Ishikawa (cell line): ENCODE measurements around the gene POLN.

Experiments
- CEBPB ChIP-seq: IDR thresholded peaks from 2 replicates; pipeline ENCODE4 v1.6.1; 2012
- CREB1 ChIP-seq: IDR thresholded peaks from 2 replicates; pipeline ENCODE4 v1.6.1; 2012; ENCODE audit warnings: low read depth
- EGR1 ChIP-seq: IDR thresholded peaks from 2 replicates; pipeline ENCODE4 v1.6.1; 2012
- EP300 ChIP-seq: IDR thresholded peaks from 2 replicates; pipeline ENCODE4 v1.6.1; 2012; ENCODE audit warnings: borderline replicate concordance
- FOXM1 ChIP-seq: IDR thresholded peaks from 2 replicates; pipeline ENCODE4 v1.6.1; 2012; ENCODE audit warnings: low read depth, borderline replicate concordance
- NFIC ChIP-seq: IDR thresholded peaks from 2 replicates; pipeline ENCODE4 v1.6.1; 2012
- RAD21 ChIP-seq: IDR thresholded peaks from 2 replicates; pipeline ENCODE4 v1.6.1; 2012; ENCODE audit warnings: low read depth
- TAF1 ChIP-seq: IDR thresholded peaks from 2 replicates; pipeline ENCODE4 v1.6.1; 2012; ENCODE audit warnings: low read depth, mild to moderate bottlenecking
- TCF12 ChIP-seq: IDR thresholded peaks from 2 replicates; pipeline ENCODE4 v1.6.1; 2012; ENCODE audit warnings: low read depth
- TEAD4 ChIP-seq: IDR thresholded peaks from 2 replicates; pipeline ENCODE4 v1.6.1; 2012
- YY1 ChIP-seq: IDR thresholded peaks from 2 replicates; pipeline ENCODE4 v1.6.1; 2012; ENCODE audit warnings: low read depth
- ZBTB7A ChIP-seq: IDR thresholded peaks from 2 replicates; pipeline ENCODE4 v1.6.1; 2012; ENCODE audit warnings: low read depth
- TF ChIP-seq, protein P1 (sequence below): IDR thresholded peaks from 2 replicates; pipeline ENCODE4 v1.6.1; 2012; ENCODE audit warnings: low read depth, mild to moderate bottlenecking
- TF ChIP-seq, protein P2 (sequence below): IDR thresholded peaks from 2 replicates; pipeline ENCODE4 v1.6.1; 2012
- TF ChIP-seq, protein P3 (sequence below): IDR thresholded peaks from 2 replicates; pipeline ENCODE4 v1.6.1; 2012

POLN gene

DNA sequence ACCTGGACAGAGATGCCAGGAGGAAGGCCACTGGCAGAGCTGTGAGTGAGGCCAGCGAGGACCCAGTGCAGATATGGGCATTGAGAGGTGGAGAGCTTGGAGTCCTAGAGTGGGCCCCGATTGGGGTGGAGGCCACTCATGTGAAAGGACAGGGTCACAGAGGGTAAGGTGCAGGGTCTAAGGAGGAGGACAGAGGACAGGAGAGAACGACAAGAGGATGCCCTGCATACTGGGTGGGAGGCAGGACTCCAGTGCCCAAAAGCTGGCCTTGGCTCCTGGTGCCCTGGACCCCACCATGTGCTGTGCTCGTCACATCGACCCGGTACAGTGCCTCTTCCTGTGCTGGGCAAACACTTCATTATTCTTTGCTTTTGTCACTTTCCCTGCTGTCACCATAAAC is 116.1 kb downstream of the POLN start:
- TF ChIP-seq NFIC (no peak), TAF1 (no peak), FOXM1 (no peak), CREB1 (no peak)
- TF ChIP-seq, protein P1, sequence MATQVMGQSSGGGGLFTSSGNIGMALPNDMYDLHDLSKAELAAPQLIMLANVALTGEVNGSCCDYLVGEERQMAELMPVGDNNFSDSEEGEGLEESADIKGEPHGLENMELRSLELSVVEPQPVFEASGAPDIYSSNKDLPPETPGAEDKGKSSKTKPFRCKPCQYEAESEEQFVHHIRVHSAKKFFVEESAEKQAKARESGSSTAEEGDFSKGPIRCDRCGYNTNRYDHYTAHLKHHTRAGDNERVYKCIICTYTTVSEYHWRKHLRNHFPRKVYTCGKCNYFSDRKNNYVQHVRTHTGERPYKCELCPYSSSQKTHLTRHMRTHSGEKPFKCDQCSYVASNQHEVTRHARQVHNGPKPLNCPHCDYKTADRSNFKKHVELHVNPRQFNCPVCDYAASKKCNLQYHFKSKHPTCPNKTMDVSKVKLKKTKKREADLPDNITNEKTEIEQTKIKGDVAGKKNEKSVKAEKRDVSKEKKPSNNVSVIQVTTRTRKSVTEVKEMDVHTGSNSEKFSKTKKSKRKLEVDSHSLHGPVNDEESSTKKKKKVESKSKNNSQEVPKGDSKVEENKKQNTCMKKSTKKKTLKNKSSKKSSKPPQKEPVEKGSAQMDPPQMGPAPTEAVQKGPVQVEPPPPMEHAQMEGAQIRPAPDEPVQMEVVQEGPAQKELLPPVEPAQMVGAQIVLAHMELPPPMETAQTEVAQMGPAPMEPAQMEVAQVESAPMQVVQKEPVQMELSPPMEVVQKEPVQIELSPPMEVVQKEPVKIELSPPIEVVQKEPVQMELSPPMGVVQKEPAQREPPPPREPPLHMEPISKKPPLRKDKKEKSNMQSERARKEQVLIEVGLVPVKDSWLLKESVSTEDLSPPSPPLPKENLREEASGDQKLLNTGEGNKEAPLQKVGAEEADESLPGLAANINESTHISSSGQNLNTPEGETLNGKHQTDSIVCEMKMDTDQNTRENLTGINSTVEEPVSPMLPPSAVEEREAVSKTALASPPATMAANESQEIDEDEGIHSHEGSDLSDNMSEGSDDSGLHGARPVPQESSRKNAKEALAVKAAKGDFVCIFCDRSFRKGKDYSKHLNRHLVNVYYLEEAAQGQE, result no peak

DNA sequence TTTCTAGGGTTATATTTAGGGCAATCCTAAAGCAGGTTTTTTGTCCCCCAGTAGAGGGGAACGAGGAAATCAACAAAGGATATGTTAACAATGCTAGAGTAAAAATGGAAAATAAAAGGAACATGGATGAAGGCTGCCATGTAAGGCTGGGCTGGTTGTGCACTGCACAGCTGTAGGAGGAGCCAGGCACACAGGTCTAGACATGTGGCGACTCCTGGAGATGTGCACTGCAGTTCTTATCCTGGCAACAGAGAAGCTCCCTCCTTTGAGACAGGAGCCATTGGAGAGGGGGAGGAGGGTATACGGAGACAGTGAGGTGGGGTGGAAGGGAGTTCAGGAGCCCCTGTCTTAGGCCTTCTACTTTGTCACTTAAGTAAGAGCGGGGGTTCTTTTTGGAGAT is 116.9 kb downstream of the POLN start:
- TF ChIP-seq TEAD4 (no peak), CEBPB (no peak), ZBTB7A (no peak), RAD21 (no peak), FOXM1 (no peak), TCF12 (no peak), YY1 (no peak)
- TF ChIP-seq, protein P1, result no peak
- TF ChIP-seq, protein P2, sequence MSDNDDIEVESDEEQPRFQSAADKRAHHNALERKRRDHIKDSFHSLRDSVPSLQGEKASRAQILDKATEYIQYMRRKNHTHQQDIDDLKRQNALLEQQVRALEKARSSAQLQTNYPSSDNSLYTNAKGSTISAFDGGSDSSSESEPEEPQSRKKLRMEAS, result no peak

DNA sequence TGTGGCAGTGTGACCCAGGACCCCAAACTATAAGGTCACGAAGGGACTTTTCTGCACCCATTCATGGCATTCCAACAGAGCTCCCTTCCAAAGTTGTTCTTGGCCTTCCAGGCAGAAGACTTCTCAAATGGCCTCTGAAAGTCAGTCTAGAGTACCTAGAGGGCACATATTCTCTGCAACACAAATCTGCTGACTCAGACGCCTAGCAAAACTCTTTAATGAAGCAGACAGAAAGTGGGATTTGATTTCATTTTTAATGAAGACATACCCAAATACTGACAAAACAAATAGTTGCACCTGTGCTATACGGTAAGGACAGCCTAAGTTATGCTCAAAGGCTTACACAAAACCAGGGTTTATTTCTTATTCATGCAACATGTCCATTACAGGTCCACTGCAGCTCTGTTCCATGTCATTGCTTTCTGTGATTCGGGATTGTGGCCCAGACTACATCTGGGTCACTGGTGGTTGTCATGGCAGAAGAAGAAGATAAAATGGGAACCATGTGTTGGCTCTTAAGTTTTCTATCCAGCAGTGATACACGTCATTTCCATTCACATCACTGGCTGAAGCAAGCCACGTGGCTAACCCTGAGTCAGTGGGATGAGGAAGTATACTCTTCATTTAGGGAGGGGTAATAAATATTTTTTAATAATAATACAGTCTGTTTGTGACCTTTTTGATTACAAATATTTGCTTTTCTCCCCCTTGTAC is 125.1 kb downstream of the POLN start:
- TF ChIP-seq, protein P1, result no peak
- no peak for TF ChIP-seq EP300
- TF ChIP-seq, protein P3, sequence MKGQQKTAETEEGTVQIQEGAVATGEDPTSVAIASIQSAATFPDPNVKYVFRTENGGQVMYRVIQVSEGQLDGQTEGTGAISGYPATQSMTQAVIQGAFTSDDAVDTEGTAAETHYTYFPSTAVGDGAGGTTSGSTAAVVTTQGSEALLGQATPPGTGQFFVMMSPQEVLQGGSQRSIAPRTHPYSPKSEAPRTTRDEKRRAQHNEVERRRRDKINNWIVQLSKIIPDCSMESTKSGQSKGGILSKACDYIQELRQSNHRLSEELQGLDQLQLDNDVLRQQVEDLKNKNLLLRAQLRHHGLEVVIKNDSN, result no peak
- no peak for TF ChIP-seq RAD21
- TF ChIP-seq FOXM1, result no peak
- TF ChIP-seq, protein P2, result no peak
- no peak for TF ChIP-seq CREB1
- no peak for TF ChIP-seq CEBPB
- TF ChIP-seq TEAD4, result no peak
- no peak for TF ChIP-seq NFIC
- no peak for TF ChIP-seq ZBTB7A
- no peak for TF ChIP-seq TAF1
- no peak for TF ChIP-seq TCF12
- no peak for TF ChIP-seq YY1
- TF ChIP-seq EGR1, result no peak

DNA sequence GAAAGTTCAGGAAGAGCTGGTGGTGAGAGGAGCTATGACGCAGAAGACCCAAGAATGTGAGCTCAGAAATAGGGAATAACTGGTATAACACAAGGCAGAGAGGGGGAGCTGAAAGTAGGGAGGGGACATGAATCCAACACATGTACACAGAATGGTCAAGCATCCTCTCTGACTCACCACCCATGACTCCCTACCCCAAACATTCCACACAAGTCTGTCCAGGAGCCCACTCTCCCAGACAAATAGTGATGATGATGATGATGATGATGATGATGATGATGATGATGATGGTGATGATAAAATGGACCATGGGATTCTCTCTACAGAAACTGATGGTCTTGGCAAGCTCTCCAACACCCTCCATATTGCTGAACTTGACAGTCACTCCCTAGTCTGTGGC is 136.4 kb downstream of the POLN start:
- no peak for TF ChIP-seq TEAD4
- no peak for TF ChIP-seq FOXM1
- TF ChIP-seq RAD21, result no peak
- TF ChIP-seq, protein P3, result no peak
- no peak for TF ChIP-seq YY1
- no peak for TF ChIP-seq ZBTB7A
- no peak for TF ChIP-seq TAF1
- TF ChIP-seq, protein P1, result no peak
- TF ChIP-seq EGR1, result no peak
- TF ChIP-seq TCF12, result no peak
- no peak for TF ChIP-seq EP300
